SK-N-SH (cell line): Measurements from ENCODE around the gene SHISA2. TPM values are rescaled to one million over a fixed set of nuclear protein-coding genes. Genes with fewer than 3 reads are reported as not detected.

Experiments used
- CTCF ChIA-PET: fragments of 300-600, 350-600 bp; formaldehyde crosslinking; extraction: SDS; loops from one replicate; lab custom pipeline; 2021; lab: Yijun Ruan, JAX
- POLR2A ChIA-PET: fragments of 350-600 bp; sonication (Branson Sonifier 250); formaldehyde crosslinking; extraction: SDS; loops from one replicate; lab custom pipeline; 2020; ENCODE audit warnings: antibody characterized with exemption, inconsistent platforms; lab: Yijun Ruan, JAX
- DNase-seq: peaks from one replicate; pipeline ENCODE4 v3.0.0; 2012
- H2AFZ ChIP-seq: fragments of 200-600 bp; sonication (generic); 2 replicates; pipeline ENCODE4 v1.8.1; 2016; ENCODE audit warnings: antibody characterized with exemption, mild to moderate bottlenecking, low read depth
- H3F3A ChIP-seq: fragments of 200-600 bp; sonication (generic); replicated peaks from 2 replicates; pipeline ENCODE3; 2016; ENCODE audit warnings: antibody characterized with exemption, mild to moderate bottlenecking; ENCODE audit not compliant: insufficient read depth
- H3K27ac ChIP-seq, 2 experiments: fragments of 200-500 bp in 1 of 2; fragments of 200-600 bp in 1 of 2; sonication (Bioruptor generic) in 1 of 2; sonication (generic), shearing (Covaris generic) in 1 of 2; 2 replicates each; pipeline versions ENCODE4 v1.5.1 to v1.6.1; 2014 to 2016; ENCODE audit warnings: low read depth in 2 of 2, inconsistent platforms in 1 of 2, low read length in 1 of 2, mild to moderate bottlenecking in 1 of 2, mixed read lengths in 1 of 2
- H3K27me3 ChIP-seq: fragments of 200-600 bp; sonication (generic), shearing (Covaris generic); 2 replicates; pipeline ENCODE4 v1.6.1; 2016; ENCODE audit warnings: mixed run types; ENCODE audit not compliant: insufficient read depth
- H3K36me3 ChIP-seq, 2 experiments: fragments of 200-500 bp in 1 of 2; fragments of 200-600 bp in 1 of 2; sonication (Bioruptor generic) in 1 of 2; sonication (generic) in 1 of 2; replicated peaks in 1 of 2; 2 replicates each; pipeline versions ENCODE3 to v1.5.1; 2014 to 2016; ENCODE audit warnings: low read length in 1 of 2, mild to moderate bottlenecking in 1 of 2; ENCODE audit not compliant: insufficient read depth in 2 of 2, control insufficient read depth in 1 of 2
- H3K4me1 ChIP-seq, 2 experiments: fragments of 200-500 bp in 1 of 2; fragments of 200-600 bp in 1 of 2; sonication (Bioruptor generic) in 1 of 2; sonication (generic), shearing (Covaris generic) in 1 of 2; 2 replicates each; pipeline versions ENCODE4 v1.5.1 to v1.6.1; 2014 to 2016; ENCODE audit warnings: low read depth in 1 of 2, low read length in 1 of 2, mixed run types in 1 of 2; ENCODE audit not compliant: insufficient read depth in 2 of 2, control insufficient read depth in 1 of 2
- H3K4me2 ChIP-seq: fragments of 200-600 bp; sonication (generic), shearing (Covaris generic); 2 replicates; pipeline ENCODE4 v1.6.1; 2017; ENCODE audit warnings: mixed run types
- H3K4me3 ChIP-seq, 2 experiments: fragments of 200-500 bp in 1 of 2; fragments of 200-600 bp in 1 of 2; sonication (Bioruptor generic) in 1 of 2; sonication (generic), shearing (Covaris generic) in 1 of 2; 2 replicates each; pipeline versions ENCODE4 v1.5.1 to v1.8.1; 2014 to 2016; ENCODE audit warnings: low read depth in 2 of 2, inconsistent platforms in 1 of 2, low read length in 1 of 2, mild to moderate bottlenecking in 1 of 2, mixed read lengths in 1 of 2, moderate library complexity in 1 of 2
- H3K79me2 ChIP-seq: fragments of 200-600 bp; sonication (generic); 2 replicates; pipeline ENCODE4 v1.8.1; 2017; ENCODE audit warnings: mild to moderate bottlenecking; ENCODE audit not compliant: insufficient read depth
- H3K9ac ChIP-seq: fragments of 200-600 bp; sonication (generic); 2 replicates; pipeline ENCODE4 v1.6.1; 2017; ENCODE audit warnings: mixed run types
- H3K9me2 ChIP-seq: fragments of 200-600 bp; sonication (generic); 2 replicates; pipeline ENCODE4 v1.6.1; 2017; ENCODE audit warnings: mixed run types
- H3K9me3 ChIP-seq: fragments of 200-600 bp; sonication (generic); 2 replicates; pipeline ENCODE4 v1.6.1; 2017; ENCODE audit warnings: mixed run types, mild to moderate bottlenecking, moderate library complexity
- H4K20me1 ChIP-seq: fragments of 200-600 bp; sonication (generic); 2 replicates; pipeline ENCODE4 v1.6.1; 2017; ENCODE audit warnings: mild to moderate bottlenecking, mixed run types; ENCODE audit not compliant: insufficient read depth
- CTCF ChIP-seq: fragments of 200-600 bp; sonication (generic); IDR thresholded peaks from 2 replicates; pipeline ENCODE4 v1.6.1; 2017; ENCODE audit warnings: antibody characterized with exemption, mild to moderate bottlenecking, moderate library complexity
- EP300 ChIP-seq, 2 experiments: IDR thresholded peaks; 2 replicates each; pipeline versions ENCODE4 v1.4.0 to v1.6.1; 2012; ENCODE audit warnings: borderline replicate concordance in 1 of 2, low read depth in 1 of 2, low read length in 1 of 2
- FOSL2 ChIP-seq: IDR thresholded peaks from 2 replicates; pipeline ENCODE4 v1.4.0; 2012; ENCODE audit warnings: low read depth, mild to moderate bottlenecking, moderate library complexity, borderline replicate concordance
- FOXJ3 ChIP-seq: sonication (generic); formaldehyde crosslinking; IDR thresholded peaks from 2 replicates; pipeline ENCODE4 v1.5.1; 2020; ENCODE audit warnings: mild to moderate bottlenecking, missing genetic modification reagents
- FOXM1 ChIP-seq: IDR thresholded peaks from 2 replicates; pipeline ENCODE4 v1.4.0; 2012; ENCODE audit warnings: low read depth, mild to moderate bottlenecking
- GABPA ChIP-seq: IDR thresholded peaks from 2 replicates; pipeline ENCODE4 v1.4.0; 2012; ENCODE audit warnings: low read depth, mild to moderate bottlenecking
- IRF3 ChIP-seq: fragments of 150-350 bp; IDR thresholded peaks from 2 replicates; pipeline ENCODE4 v1.6.1; 2016; ENCODE audit warnings: mild to moderate bottlenecking, low read depth, low read length
- MEF2A ChIP-seq: IDR thresholded peaks from 2 replicates; pipeline ENCODE4 v1.4.0; 2012; ENCODE audit warnings: low read depth, borderline replicate concordance
- NFIC ChIP-seq: IDR thresholded peaks from 2 replicates; pipeline ENCODE4 v1.4.0; 2012; ENCODE audit warnings: borderline replicate concordance
- REST ChIP-seq: IDR thresholded peaks from 2 replicates; pipeline ENCODE4 v1.6.1; 2012; ENCODE audit warnings: mild to moderate bottlenecking, low read depth, low read length, moderate library complexity
- RFX5 ChIP-seq: IDR thresholded peaks from 2 replicates; pipeline ENCODE4 v1.6.1; 2012; ENCODE audit warnings: mild to moderate bottlenecking, improper control_type of control experiment, low read length
- SIN3A ChIP-seq: IDR thresholded peaks from 2 replicates; pipeline ENCODE4 v1.6.1; 2012; ENCODE audit warnings: low read depth, mild to moderate bottlenecking, low read length, moderate library complexity, borderline replicate concordance
- TAF1 ChIP-seq: IDR thresholded peaks from 2 replicates; pipeline ENCODE4 v1.6.1; 2012; ENCODE audit warnings: low read depth, mild to moderate bottlenecking, low read length, moderate library complexity, borderline replicate concordance
- USF1 ChIP-seq: IDR thresholded peaks from 2 replicates; pipeline ENCODE4 v1.4.0; 2012; ENCODE audit warnings: low read depth, borderline replicate concordance
- USF2 ChIP-seq: fragments of 150-350 bp; IDR thresholded peaks from 2 replicates; pipeline ENCODE4 v1.6.1; 2017; ENCODE audit warnings: antibody characterized with exemption, low read length, low read depth, borderline replicate concordance
- ZBTB33 ChIP-seq: IDR thresholded peaks from 2 replicates; pipeline ENCODE4 v1.4.0; 2012; ENCODE audit warnings: low read depth, borderline replicate concordance
- WGBS: methylation state at CpG from one replicate; pipeline ENCODE4 v1.1.6; 2017; ENCODE audit warnings: low lambda C conversion rate; 5-methylcytosine and 5-hydroxymethylcytosine counted together
- polyA plus RNA-seq, 3 experiments: library from polyadenylated mRNA; depleted of rRNA; stranded (reverse); fragments of >200 nt; gene quantifications; 2 replicates each; pipeline ENCODE4 v1.2.3, GENCODE V29; 2012

The SHISA2 gene
- polyA plus RNA-seq, 1 of the 3 experiments (the other 2 are of a cell fraction), result not detected

- peaks cover 0 to 8% of the 10 kb centered on the region in 2 experiments; a peak in 1 of 4 replicates for H3K4me1 ChIP-seq
- TF ChIP-seq IRF3 (no peak), ZBTB33 (no peak), FOXM1 (no peak), REST (no peak), FOSL2 (no peak), USF2 (no peak), USF1 (no peak), MEF2A (no peak), CTCF (no peak), RFX5 (no peak), EP300 (IDR thresholded peaks at IDR 0.05; ENCODE audit: borderline replicate concordance in 1 of 2, low read depth in 1 of 2, low read length in 1 of 2) (no peak), SIN3A (no peak), GABPA (no peak), TAF1 (no peak), FOXJ3 (CRISPR knock-in tag) (no peak), NFIC (no peak)
- TF ChIP-seq, all 33 proteins: peak for 0
- H4K20me1 ChIP-seq, result no peaks in the 10 kb centered on the region
- 35% methylated on average over 4 of the region's 4 CpGs for WGBS
- H3K4me2 ChIP-seq, result no peak overlapping the region
- no peaks in the 10 kb centered on the region for H3F3A ChIP-seq
- no peaks in the 10 kb centered on the region for H3K27me3 ChIP-seq
- DNase-seq, result no peak
- ChIA-PET CTCF (interaction anchor here (1.4 to 1.7 kb wide), 2 partner anchors 11 to 55 kb away, joined by 3 to 4 read pairs; no protein-coding TSS in a partner anchor), POLR2A (no interaction called here)
- H3K36me3 ChIP-seq, result no peaks in the 10 kb centered on the region
- H3K27ac ChIP-seq, result no peak overlapping the region
- H3K9me3 ChIP-seq, result no peaks in the 10 kb centered on the region
- H3K9ac ChIP-seq, result no peak overlapping the region
- no peaks in the 10 kb centered on the region for H3K9me2 ChIP-seq
- H2AFZ ChIP-seq, result no peak overlapping the region
- H3K4me3 ChIP-seq, result no peak overlapping the region
- H3K79me2 ChIP-seq, result no peaks in the 10 kb centered on the region
Measured at GRCh38 chr13:26026211-26026610, 25.6 kb downstream of the SHISA2 start.
